GM12878 (cell line): ENCODE measurements around the gene RAP1A.
"Not testable (repeated sequence)": the region's sequence is repeated elsewhere in the genome, so short reads cannot be mapped to it uniquely, and the experiment has no call there.

ENCODE experiments used
- BHLHE40 ChIP-seq, 2 experiments: fragments of 450-650 bp in 1 of 2; IDR thresholded peaks; 2 replicates each; pipeline ENCODE4 v1.6.1; 2011 to 2017; ENCODE audit warnings: low read depth in 2 of 2, borderline replicate concordance in 1 of 2, improper control_type of control experiment in 1 of 2, low read length in 1 of 2, mild to moderate bottlenecking in 1 of 2
- CEBPB ChIP-seq, 2 experiments: fragments of 150-350 bp in 1 of 2; IDR thresholded peaks; 2 replicates each; pipeline ENCODE4 v1.6.1; 2012 to 2014; ENCODE audit warnings: low read depth in 2 of 2, low read length in 2 of 2, borderline replicate concordance in 1 of 2, inconsistent platforms in 1 of 2
- CTCF ChIP-seq, 3 experiments: IDR thresholded peaks in 2 of 3; conservative IDR thresholded peaks in 1 of 3; 2 replicates each; pipeline ENCODE4 v1.5.1; 2011; ENCODE audit warnings: low read depth in 3 of 3, low read length in 3 of 3, mild to moderate bottlenecking in 3 of 3, control low read depth in 2 of 3, moderate library complexity in 2 of 3, inconsistent platforms in 1 of 3, mixed read lengths in 1 of 3; ENCODE audit not compliant: control insufficient read depth in 2 of 3, insufficient read depth in 1 of 3; ENCODE audit errors: extremely low read depth in 1 of 3
- GABPA ChIP-seq: IDR thresholded peaks from 2 replicates; pipeline ENCODE4 v1.6.1; 2014; ENCODE audit warnings: antibody characterized with exemption, low read depth, mild to moderate bottlenecking, inconsistent platforms
- LARP7 ChIP-seq: fragments of 450-650 bp; IDR thresholded peaks from 2 replicates; pipeline ENCODE4 v1.6.1; 2017; ENCODE audit warnings: mild to moderate bottlenecking
- POLR2A ChIP-seq: IDR thresholded peaks from 2 replicates; pipeline ENCODE4 v1.6.1; 2011; ENCODE audit warnings: low read depth, mild to moderate bottlenecking, low read length
- POLR2AphosphoS5 ChIP-seq: IDR thresholded peaks from 2 replicates; pipeline ENCODE4 v1.6.1; 2011; ENCODE audit warnings: mild to moderate bottlenecking, low read length, inconsistent platforms
- POU2F2 ChIP-seq: IDR thresholded peaks from 3 replicates; pipeline ENCODE4 v1.6.1; 2011; ENCODE audit warnings: low read depth, mild to moderate bottlenecking, low read length, borderline replicate concordance
- RBBP5 ChIP-seq: fragments of 200-600 bp; sonication (generic); conservative IDR thresholded peaks from 2 replicates; pipeline ENCODE4 v1.6.1; 2016
- SMARCA5 ChIP-seq: fragments of 450-650 bp; IDR thresholded peaks from 2 replicates; pipeline ENCODE4 v1.6.1; 2017; ENCODE audit warnings: mild to moderate bottlenecking
- SP1 ChIP-seq: IDR thresholded peaks from one replicate; pipeline ENCODE4 v1.6.1; 2011; ENCODE audit warnings: low read depth, low read length
- SUZ12 ChIP-seq: fragments of 200-600 bp; sonication (generic); IDR thresholded peaks from one replicate; pipeline ENCODE4 v1.6.1; 2018; ENCODE audit warnings: antibody characterized with exemption, mild to moderate bottlenecking; ENCODE audit not compliant: unreplicated experiment
- USF2 ChIP-seq: IDR thresholded peaks from 2 replicates; pipeline ENCODE4 v1.6.1; 2011; ENCODE audit warnings: low read depth, low read length, improper control_type of control experiment, borderline replicate concordance
- ZZZ3 ChIP-seq: IDR thresholded peaks from 2 replicates; pipeline ENCODE4 v1.6.1; 2011; ENCODE audit warnings: low read depth; ENCODE audit not compliant: control insufficient read depth, insufficient read length

GRCh38 chr1:111632771-111633170 is 13.2 kb downstream of the RAP1A start:
- TF ChIP-seq CTCF (IDR thresholded peaks at IDR 0.05 in 2 of 3, conservative IDR thresholded peaks at IDR 0.05 in 1 of 3; ENCODE audit: control insufficient read depth in 2 of 3, extremely low read depth in 1 of 3, insufficient read depth in 1 of 3, low read depth in 3 of 3, low read length in 3 of 3); SP1; CEBPB (IDR thresholded peaks at IDR 0.05; ENCODE audit: borderline replicate concordance in 1 of 2, low read depth in 2 of 2, low read length in 2 of 2); ZZZ3; POLR2AphosphoS5; LARP7; GABPA; USF2; BHLHE40 (IDR thresholded peaks at IDR 0.05; ENCODE audit: borderline replicate concordance in 1 of 2, low read depth in 2 of 2, low read length in 1 of 2); SUZ12; SMARCA5; POLR2A; RBBP5; POU2F2: not testable (repeated sequence)
